WTC11 (cell line): ENCODE results near the gene HPCAL1.

Experiments used
- CREM ChIP-seq: sonication (generic); formaldehyde crosslinking; IDR thresholded peaks from 2 replicates; pipeline ENCODE4 v1.8.1; 2022; ENCODE audit warnings: mild to moderate bottlenecking, missing genetic modification reagents, moderate library complexity
- CTCF ChIP-seq: fragments of 200-600 bp; IDR thresholded peaks from 2 replicates; pipeline ENCODE4 v1.8.0; 2022; ENCODE audit warnings: antibody characterized with exemption
- NR2C2 ChIP-seq: sonication (generic); formaldehyde crosslinking; IDR thresholded peaks from 2 replicates; pipeline ENCODE4 v1.8.0; 2022; ENCODE audit warnings: mild to moderate bottlenecking, missing genetic modification reagents
- TCF7 ChIP-seq: sonication (generic); formaldehyde crosslinking; IDR thresholded peaks from 2 replicates; pipeline ENCODE4 v1.8.0; 2022; ENCODE audit warnings: mild to moderate bottlenecking, low read depth, missing genetic modification reagents, moderate library complexity
- ZNF232 ChIP-seq: sonication (generic); formaldehyde crosslinking; IDR thresholded peaks from 2 replicates; pipeline ENCODE4 v1.8.0; 2022; ENCODE audit warnings: mild to moderate bottlenecking, missing genetic modification reagents
- TF ChIP-seq, protein P1 (sequence below): sonication (generic); formaldehyde crosslinking; IDR thresholded peaks from 2 replicates; pipeline ENCODE4 v1.8.1; 2023; ENCODE audit warnings: mild to moderate bottlenecking, missing genetic modification reagents, moderate library complexity

DNA sequence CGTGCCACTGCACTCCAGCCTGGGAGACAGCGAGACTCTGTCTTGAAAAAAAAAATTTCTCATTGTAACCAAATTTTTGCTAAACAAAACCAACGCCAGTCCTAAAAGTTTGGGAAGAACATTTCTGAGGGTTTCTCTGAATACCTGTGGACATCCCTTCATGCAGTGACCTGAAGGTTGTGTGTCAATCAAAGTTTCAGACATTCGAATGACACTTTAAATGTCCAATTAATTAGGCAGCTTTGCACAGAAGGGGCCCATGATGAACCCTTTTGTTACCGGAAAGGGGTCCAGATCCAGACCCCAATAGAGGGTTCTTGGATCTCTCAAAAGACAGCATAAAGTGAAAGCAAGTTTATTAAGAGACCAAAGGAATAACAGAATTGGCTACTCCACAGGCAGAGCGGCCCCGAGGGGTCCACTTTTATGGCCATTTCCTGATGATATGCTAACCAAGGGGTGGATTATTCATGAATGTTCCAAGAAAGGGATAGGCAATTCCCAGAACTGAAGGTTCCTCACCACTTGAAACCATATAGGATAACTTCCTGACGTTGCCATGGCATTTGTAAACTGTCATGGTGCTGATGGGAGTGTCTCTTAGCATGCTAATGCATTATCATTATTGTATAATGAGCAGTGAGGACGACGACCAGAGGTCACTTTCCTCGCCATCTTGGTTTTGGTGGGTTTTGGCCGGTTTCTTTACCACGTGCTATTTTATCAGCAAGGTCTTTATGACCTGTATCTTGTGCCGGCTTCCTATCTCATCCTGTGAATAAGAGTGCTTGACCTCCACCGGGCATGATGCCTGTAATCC, 27.5 kb upstream of the HPCAL1 start:
- TF ChIP-seq ZNF232 (no peak), CTCF (no peak), NR2C2 (no peak), TCF7 (no peak), CREM (CRISPR knock-in tag) (no peak)
- TF ChIP-seq, protein P1, sequence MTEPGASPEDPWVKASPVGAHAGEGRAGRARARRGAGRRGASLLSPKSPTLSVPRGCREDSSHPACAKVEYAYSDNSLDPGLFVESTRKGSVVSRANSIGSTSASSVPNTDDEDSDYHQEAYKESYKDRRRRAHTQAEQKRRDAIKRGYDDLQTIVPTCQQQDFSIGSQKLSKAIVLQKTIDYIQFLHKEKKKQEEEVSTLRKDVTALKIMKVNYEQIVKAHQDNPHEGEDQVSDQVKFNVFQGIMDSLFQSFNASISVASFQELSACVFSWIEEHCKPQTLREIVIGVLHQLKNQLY: no peak
